NT2/D1 (cell line): Measurements from ENCODE around the gene FAM184A.

ENCODE experiments used
- DNase-seq: peaks from one replicate; pipeline ENCODE4 v3.0.0-alpha.2; 2011; ENCODE audit warnings: low read depth, low spot score
- H3K27me3 ChIP-seq: 2 replicates; pipeline ENCODE4 v1.6.0; 2011; ENCODE audit warnings: mild to moderate bottlenecking; ENCODE audit not compliant: insufficient read length, insufficient read depth
- H3K36me3 ChIP-seq: 2 replicates; pipeline ENCODE4 v1.6.1; 2011; ENCODE audit warnings: mild to moderate bottlenecking, low read length, mixed read lengths; ENCODE audit not compliant: insufficient read depth, insufficient read length
- H3K4me1 ChIP-seq: 2 replicates; pipeline ENCODE4 v1.5.1; 2011; ENCODE audit not compliant: insufficient read depth, insufficient read length
- H3K4me3 ChIP-seq: 2 replicates; pipeline ENCODE4 v1.5.1; 2011; ENCODE audit warnings: low read depth; ENCODE audit not compliant: insufficient read length
- H3K9ac ChIP-seq: 2 replicates; pipeline ENCODE4 v1.6.0; 2011; ENCODE audit warnings: low read depth; ENCODE audit not compliant: insufficient read length
- H3K9me3 ChIP-seq: 2 replicates; pipeline ENCODE4 v1.5.1; 2011; ENCODE audit warnings: mild to moderate bottlenecking, low read length; ENCODE audit not compliant: insufficient read depth
- SUZ12 ChIP-seq: IDR thresholded peaks from 2 replicates; pipeline ENCODE4 v1.6.1; 2011; ENCODE audit not compliant: insufficient read length, insufficient read depth; ENCODE audit errors: extremely low read depth
- YY1 ChIP-seq: IDR thresholded peaks from 2 replicates; pipeline ENCODE4 v1.6.1; 2011; ENCODE audit not compliant: insufficient read length, insufficient read depth
- ZNF274 ChIP-seq: IDR thresholded peaks from 2 replicates; pipeline ENCODE4 v1.6.1; 2011; ENCODE audit warnings: mild to moderate bottlenecking, low read depth, low read length

The FAM184A gene

DNA sequence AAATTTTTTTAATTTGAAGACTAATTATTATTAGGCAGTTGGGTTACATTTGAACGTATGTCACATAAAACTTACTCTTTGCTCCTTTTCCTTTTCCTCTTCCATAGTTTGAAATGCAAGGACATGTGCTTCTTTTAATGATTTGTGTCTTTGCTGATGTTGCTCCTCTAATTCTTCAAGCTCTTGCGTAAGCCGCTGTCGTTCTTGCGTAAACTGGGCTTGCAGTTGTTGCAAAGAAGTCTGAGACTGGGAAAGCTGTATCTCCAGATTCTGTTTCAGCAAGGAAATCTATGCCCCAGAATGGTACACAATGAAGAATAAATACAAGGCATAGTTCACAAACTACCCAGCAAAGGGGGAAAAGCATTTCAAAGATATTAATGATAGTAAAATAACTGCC lies 98.4 kb downstream of the FAM184A start:
- TF ChIP-seq YY1 (no peak), SUZ12 (no peak), ZNF274 (no peak)
- no peak overlapping the region for H3K4me3 ChIP-seq
- no peaks in the 10 kb centered on the region for H3K27me3 ChIP-seq
- no peak overlapping the region for H3K9ac ChIP-seq
- no peak for DNase-seq
- no peaks in the 10 kb centered on the region for H3K36me3 ChIP-seq
- no peaks in the 10 kb centered on the region for H3K9me3 ChIP-seq
- no peaks in the 10 kb centered on the region for H3K4me1 ChIP-seq

DNA sequence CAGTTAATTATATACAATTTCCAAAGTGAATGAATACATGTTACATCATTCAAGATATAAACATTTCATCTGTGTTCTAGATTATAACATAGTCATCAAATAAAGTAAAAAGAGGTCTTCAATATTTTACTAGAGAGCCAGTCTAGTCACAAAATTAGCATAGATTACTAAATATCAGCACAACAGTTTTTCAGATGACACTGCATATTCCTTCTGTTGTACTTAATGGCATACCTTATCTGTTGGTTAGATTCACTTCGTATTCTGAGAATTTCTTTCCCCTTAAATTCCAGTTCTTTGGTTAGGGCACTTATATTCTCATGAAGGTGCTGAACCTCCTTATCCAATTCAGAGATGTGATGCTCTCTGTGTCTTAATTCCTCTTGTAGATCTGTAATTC lies 103.7 kb downstream of the FAM184A start:
- Histone ChIP-seq H3K4me3 (no peak overlapping the region), H3K9ac (no peak overlapping the region), H3K36me3 (no peaks in the 10 kb centered on the region), H3K27me3 (no peaks in the 10 kb centered on the region), H3K4me1 (no peaks in the 10 kb centered on the region), H3K9me3 (no peaks in the 10 kb centered on the region)
- DNase-seq: no peak
- no peak for TF ChIP-seq SUZ12
- no peak for TF ChIP-seq ZNF274
- TF ChIP-seq YY1: no peak

DNA sequence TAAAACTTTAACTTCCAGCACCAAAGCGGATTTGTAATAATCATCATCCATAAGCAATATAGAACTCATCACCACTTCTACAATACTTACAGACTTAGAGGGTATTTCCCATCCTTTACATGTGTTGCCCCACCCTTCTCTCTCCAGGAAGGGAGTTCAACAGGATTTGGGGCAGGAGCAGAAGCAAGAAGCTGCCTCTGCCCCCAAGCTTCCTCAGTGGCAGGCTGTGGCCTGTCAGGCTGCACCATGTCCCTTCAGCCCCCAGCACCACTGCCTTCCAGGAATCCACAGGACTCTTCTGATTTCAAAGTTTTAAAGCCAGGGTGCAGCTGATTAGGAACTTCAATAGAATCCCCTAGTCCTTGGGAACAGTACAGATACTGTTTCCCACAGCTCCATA lies 106.8 kb downstream of the FAM184A start:
- H3K4me3 ChIP-seq: no peak overlapping the region
- no peaks in the 10 kb centered on the region for H3K4me1 ChIP-seq
- no peak for DNase-seq
- TF ChIP-seq ZNF274 (no peak), SUZ12 (no peak), YY1 (no peak)
- no peak overlapping the region for H3K9ac ChIP-seq
- no peaks in the 10 kb centered on the region for H3K27me3 ChIP-seq
- no peaks in the 10 kb centered on the region for H3K9me3 ChIP-seq
- H3K36me3 ChIP-seq: no peaks in the 10 kb centered on the region

DNA sequence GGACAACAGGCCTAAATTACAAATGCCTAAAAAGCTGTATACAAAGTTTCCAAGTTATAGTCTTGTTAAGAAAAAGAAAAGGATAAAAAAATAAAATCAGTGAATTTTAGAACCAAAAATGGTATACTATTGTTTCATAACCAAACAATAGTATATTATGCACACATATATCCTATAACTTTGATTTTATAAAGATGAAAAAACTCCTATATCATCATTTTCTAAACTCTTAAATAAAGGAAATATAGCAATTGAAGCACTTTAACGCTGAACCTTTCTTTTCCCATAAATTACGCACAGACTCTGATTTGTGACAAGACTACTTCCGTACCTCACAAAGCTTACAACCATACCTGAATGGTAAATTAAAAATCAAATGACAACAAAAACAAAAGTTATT lies 107.6 kb downstream of the FAM184A start:
- no peaks in the 10 kb centered on the region for H3K36me3 ChIP-seq
- DNase-seq: no peak
- H3K27me3 ChIP-seq: no peaks in the 10 kb centered on the region
- no peak overlapping the region for H3K4me3 ChIP-seq
- H3K9me3 ChIP-seq: no peaks in the 10 kb centered on the region
- TF ChIP-seq ZNF274: no peak
- no peak for TF ChIP-seq YY1
- no peak for TF ChIP-seq SUZ12
- no peaks in the 10 kb centered on the region for H3K4me1 ChIP-seq
- no peak overlapping the region for H3K9ac ChIP-seq

DNA sequence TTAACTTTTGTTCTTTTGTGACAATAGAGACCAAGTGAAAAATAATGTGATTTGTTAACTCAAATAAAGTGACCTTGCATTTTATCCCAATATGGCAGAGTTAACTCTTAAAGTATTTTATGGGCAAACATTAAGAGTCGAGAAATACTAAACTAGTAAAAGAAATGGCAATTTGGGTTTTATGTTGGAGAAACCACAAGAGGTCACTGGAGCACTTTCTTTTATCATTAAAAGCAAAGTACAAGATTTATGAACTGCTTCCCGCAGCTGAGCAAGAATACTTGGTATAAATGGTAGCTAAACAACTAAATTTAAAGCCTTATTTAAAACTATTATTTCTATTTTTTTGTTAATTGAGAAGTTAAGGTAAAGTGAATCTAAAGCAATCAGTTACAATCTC lies 110.0 kb downstream of the FAM184A start:
- no peaks in the 10 kb centered on the region for H3K36me3 ChIP-seq
- H3K9me3 ChIP-seq: no peaks in the 10 kb centered on the region
- no peak overlapping the region for H3K9ac ChIP-seq
- H3K4me3 ChIP-seq: no peak overlapping the region
- DNase-seq: no peak
- TF ChIP-seq YY1 (no peak), ZNF274 (no peak), SUZ12 (no peak)
- H3K27me3 ChIP-seq: no peaks in the 10 kb centered on the region
- H3K4me1 ChIP-seq: no peaks in the 10 kb centered on the region

DNA sequence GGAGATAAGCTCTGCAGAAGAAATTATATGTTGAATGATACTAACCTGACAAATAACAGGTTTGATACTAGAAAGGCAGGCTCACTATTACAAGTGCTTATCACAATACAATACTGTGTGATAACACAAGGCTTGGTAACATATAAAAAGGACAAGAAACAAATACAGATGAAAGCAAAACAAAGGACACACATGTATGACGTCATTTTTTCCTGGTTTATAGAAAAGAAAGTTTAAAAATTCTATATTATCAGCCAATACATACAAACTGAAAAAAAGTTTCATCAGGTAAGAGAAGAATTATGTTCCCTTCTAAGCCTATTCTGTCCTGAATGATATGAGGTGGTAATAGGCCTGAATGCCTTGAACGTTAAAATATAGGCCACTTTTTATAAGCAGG lies 111.2 kb downstream of the FAM184A start:
- no peak for DNase-seq
- Histone ChIP-seq H3K27me3 (no peaks in the 10 kb centered on the region), H3K9ac (no peak overlapping the region), H3K4me3 (no peak overlapping the region), H3K36me3 (no peaks in the 10 kb centered on the region), H3K4me1 (no peaks in the 10 kb centered on the region), H3K9me3 (no peaks in the 10 kb centered on the region)
- no peak for TF ChIP-seq ZNF274
- no peak for TF ChIP-seq SUZ12
- no peak for TF ChIP-seq YY1

DNA sequence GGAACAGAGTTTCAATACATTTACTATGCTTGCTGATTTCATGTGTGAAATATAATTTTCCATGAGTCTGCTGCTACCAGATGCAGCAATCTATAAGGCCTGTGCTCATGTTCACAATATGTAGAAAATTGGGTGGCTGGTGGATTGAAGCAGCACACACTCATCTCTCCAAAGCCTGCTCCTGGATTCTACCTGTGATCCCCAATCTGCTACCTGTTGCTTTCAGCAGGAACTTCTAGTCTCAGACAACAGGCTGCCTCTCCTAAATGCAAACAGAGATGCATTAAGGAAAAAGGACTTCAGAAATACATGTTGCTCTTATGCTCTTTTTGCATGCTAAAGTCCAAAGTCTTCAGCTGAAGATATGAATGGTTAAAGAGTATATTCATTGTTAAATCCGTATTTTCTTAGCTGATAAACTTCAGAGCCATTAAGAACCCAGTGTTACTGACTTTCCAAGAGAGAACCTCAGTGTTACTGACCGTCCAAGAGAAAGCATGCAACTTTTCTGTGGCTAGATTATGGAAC lies 112.6 kb downstream of the FAM184A start:
- no peak for TF ChIP-seq YY1
- TF ChIP-seq ZNF274: no peak
- no peak for TF ChIP-seq SUZ12
- no peaks in the 10 kb centered on the region for H3K36me3 ChIP-seq
- no peak overlapping the region for H3K4me3 ChIP-seq
- DNase-seq: no peak
- H3K4me1 ChIP-seq: no peaks in the 10 kb centered on the region
- H3K9me3 ChIP-seq: no peaks in the 10 kb centered on the region
- no peaks in the 10 kb centered on the region for H3K27me3 ChIP-seq
- H3K9ac ChIP-seq: no peak overlapping the region
